Measurements from ENCODE around the gene POLR2J.
A peak's percentile ranks its signal among the peaks of the same experiment; 100 is the strongest.
"Not testable (repeated sequence)": the region's sequence is repeated elsewhere in the genome, so short reads cannot be mapped to it uniquely, and the experiment has no call there.

The POLR2J gene

DNA sequence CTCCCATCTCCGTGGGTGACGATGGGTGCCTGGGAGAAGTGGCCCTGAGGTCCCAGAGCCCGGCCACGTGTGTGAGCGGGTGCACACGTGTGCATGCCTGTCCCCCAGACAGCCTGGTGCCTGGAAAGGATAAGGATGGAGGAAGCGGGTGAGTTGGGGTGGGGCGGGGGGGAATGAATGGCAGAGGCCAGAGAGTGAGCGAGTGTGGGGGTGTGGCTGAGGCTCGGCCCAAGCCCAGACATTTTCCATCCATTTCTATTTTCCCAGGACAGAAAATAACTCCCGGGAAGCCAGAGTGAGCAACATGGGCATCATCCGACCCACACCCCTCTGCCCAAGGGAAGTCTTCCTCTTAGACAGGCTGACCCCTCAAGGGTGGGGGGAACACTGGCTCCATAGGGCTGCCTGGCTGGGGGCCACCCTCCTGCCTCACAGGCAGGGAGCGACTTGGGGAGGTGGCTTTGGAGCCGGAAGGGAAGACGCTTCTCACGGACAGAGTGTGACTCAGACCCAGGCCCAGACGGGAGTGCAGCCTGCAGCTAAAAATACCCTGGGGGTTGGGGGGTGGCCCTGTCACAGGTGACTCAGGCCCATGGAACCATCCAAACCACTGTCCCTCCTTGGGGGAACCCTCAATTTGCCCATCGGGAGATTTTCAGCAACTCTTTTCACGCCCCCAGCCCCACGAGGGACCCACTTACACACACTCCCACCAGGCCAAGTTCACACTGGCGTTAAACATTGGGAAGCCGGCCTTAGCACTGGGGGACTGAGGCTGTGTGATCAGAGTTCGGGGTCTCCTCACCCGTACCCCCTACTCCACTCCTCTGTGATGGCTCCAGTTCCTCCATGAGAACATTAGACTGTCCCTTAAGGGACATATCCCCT is 26.8 kb upstream of the POLR2J start:
- ATAC-seq, result peak; percentile 9
- not testable (repeated sequence) for H3K27ac Mint-ChIP-seq, H3K9me3 Mint-ChIP-seq, H3K4me3 Mint-ChIP-seq, H3K4me1 Mint-ChIP-seq, H3K27me3 Mint-ChIP-seq, H3K36me3 Mint-ChIP-seq

DNA sequence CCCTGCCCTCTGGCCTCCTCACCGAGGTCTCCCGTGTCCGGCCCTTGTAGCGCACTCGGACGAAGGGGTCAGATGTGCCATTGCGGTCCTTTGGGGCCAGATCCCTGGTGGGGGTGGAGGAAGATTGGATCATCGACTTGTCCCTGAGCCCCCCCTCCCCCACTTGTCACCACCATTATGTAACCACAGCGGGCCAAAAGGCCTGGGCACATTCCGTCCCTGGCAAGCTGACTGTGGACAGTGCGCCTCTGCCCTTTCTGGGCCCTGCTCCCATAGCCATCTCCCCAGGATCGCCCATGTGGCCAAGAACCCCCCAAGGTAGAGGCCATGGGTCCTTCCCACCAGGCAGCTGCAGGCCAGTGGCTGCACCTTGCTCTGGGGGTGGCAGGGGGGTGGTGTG is 24.4 kb upstream of the POLR2J start:
- H3K4me1 Mint-ChIP-seq, H3K36me3 Mint-ChIP-seq, H3K27me3 Mint-ChIP-seq, ATAC-seq, H3K4me3 Mint-ChIP-seq, H3K27ac Mint-ChIP-seq, H3K9me3 Mint-ChIP-seq: not testable (repeated sequence)

DNA sequence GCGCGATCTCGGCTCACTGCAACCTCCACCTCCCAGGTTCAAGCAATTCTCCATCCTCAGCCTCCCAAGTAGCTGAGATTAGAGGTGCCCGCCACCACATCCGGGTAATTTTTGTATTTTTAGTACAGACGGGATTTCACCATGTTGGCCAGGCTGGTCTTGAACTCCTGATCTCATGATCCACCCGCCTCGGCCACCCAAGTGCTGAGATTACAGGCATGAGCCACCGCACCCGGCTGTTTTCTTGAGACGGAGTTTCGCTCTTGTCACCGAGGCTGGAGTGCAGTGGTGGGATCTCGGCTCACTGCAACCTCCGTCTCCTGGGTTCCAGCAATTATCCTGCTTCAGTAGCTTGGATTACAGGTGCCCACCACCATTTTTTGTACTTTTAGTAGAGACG is 19.6 kb upstream of the POLR2J start:
- H3K27me3 Mint-ChIP-seq, H3K36me3 Mint-ChIP-seq, H3K9me3 Mint-ChIP-seq: not testable (repeated sequence)

DNA sequence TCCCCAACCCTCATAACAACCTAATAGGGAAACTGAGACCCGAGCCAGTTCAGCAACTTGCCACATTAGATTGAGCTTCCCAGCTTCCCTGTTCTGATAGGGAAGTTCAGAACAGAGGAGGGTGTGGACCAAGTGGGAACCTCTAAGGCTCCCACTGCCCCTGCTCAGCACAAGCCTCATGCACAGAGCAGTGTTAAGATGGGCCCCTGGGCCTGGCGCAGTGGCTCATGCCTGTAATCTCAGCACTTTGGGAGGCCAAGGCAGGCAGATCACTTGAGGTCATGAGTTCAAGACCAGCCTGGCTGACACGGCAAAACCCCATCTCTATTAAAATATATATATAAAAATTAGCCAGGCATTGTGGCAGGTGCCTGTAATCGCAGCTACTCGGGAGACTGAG is 18.6 kb upstream of the POLR2J start:
- not testable (repeated sequence) for H3K4me3 Mint-ChIP-seq, H3K4me1 Mint-ChIP-seq, H3K27me3 Mint-ChIP-seq, H3K27ac Mint-ChIP-seq, H3K9me3 Mint-ChIP-seq, H3K36me3 Mint-ChIP-seq, ATAC-seq

More for the DNA sequence above, 19.6 kb upstream of the POLR2J start:
- not testable (repeated sequence) for H3K4me1 Mint-ChIP-seq, ATAC-seq, H3K4me3 Mint-ChIP-seq, H3K27ac Mint-ChIP-seq

DNA sequence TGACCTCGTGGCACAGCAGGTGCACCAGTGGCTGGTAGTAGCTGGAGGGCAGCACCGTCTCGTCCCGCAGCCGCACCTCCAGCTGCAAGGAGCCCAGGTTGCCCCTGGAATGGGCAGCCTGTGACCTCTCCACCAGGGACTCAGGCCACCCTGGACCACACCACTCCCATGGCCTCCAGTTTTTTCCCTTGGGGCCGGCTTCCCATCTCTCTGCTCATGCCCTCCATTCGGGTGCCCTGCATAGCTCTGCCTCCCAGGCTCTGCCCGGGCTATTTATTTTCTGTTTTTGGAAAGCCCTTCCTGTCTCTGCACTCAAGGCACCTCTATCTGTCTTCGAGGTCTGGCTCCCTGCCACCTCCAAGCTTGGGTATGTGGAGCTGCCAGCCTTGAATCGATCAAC is 18.1 kb upstream of the POLR2J start:
- not testable (repeated sequence) for H3K4me1 Mint-ChIP-seq, H3K4me3 Mint-ChIP-seq, ATAC-seq, H3K36me3 Mint-ChIP-seq, H3K27me3 Mint-ChIP-seq, H3K9me3 Mint-ChIP-seq, H3K27ac Mint-ChIP-seq

DNA sequence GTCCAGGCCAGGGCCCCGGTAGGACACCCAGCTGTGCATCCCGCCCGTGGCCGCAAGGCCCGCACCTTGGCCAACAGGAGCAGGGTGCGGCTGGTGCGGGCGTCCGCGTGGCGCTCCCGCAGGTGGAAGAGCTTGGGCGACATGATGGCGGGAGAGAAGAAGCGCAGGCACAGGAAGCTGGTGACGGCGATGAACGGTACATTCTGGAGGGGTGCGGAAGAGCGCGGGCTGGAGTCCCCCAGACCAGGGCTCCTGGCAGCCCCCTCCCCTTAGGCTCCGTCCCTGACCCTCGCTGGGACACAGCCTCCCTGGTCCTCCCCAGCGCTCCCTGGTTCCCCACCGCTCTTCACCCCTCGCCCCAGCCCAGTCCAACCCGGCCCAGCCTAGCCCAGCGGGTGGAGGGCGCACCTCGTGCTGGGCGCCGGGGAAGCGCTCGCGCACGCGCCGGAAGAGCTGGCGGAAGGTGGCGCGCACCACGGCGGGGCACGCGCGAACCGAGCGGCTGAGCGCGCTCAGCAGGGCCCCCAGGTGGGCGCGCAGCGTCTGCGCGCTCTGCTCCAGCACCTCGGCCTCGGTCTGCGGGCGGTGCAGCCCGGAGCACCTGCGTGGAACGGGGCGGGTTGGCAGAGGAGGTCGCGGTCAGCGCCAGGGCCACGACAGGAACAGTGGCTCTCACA is 15.9 kb upstream of the POLR2J start:
- peak; percentile 83 for ATAC-seq
- not testable (repeated sequence) for H3K27ac Mint-ChIP-seq, H3K4me1 Mint-ChIP-seq, H3K36me3 Mint-ChIP-seq, H3K9me3 Mint-ChIP-seq, H3K4me3 Mint-ChIP-seq, H3K27me3 Mint-ChIP-seq

DNA sequence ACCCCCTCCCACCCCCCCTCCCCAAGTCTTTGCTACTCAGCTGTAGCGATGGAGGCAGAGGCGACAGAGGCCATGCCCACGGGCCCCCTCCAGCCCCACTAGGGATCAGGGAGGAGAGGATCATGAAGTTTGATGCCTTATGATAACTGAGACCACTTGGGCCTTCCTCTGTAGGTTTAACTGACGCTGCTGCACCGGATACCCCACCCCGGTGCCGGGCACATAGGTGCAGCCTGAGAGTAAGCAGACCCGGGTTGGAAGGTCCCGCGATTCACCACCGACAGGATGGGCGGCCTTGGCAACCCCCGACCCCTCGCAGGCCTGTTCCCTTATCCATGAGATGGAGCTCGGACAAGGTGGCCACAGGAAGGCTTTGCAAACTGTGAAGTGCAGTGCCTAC is 15.3 kb upstream of the POLR2J start:
- peak; percentile 2 for ATAC-seq

DNA sequence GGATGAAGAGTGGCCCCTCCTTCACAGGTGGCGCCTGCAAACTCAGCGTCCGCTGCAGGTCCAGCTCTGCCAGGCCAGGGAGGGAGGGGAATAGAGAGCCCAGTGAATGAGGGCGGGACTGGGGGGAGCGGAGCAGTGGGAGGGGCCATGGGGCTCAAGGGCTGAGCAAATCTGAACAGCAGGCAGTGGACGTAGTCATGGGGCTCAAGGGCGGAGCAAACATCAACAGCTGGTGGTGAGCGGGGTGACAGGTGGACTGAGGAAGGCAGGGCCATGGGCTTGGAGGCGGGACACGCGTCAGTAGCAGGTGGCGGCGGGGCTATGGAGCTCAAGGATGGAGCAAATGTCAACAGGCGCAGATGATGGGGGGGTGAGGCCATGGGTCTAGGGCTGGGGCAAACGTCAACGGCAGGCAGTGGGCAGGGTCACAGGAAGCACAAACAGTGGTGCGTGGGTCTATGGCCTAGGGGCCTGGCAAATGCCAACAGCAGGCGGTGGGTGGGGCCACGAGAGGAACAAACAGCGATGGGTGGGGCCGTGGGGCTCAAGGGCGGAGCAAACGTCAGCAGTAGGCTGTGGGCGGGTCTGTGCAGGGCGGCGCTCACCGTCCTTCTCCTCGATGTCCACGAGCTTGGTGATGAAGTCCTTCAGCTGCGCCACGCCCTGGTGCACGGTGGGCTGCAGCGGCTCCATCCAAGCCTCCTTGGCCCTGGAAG is 14.7 kb upstream of the POLR2J start:
- not testable (repeated sequence) for H3K4me1 Mint-ChIP-seq, H3K9me3 Mint-ChIP-seq, H3K27me3 Mint-ChIP-seq, H3K27ac Mint-ChIP-seq, H3K36me3 Mint-ChIP-seq, H3K4me3 Mint-ChIP-seq
- ATAC-seq, result peak; percentile 59

More for the DNA sequence above, 15.3 kb upstream of the POLR2J start:
- not testable (repeated sequence) for H3K4me3 Mint-ChIP-seq, H3K36me3 Mint-ChIP-seq, H3K4me1 Mint-ChIP-seq, H3K27me3 Mint-ChIP-seq, H3K9me3 Mint-ChIP-seq, H3K27ac Mint-ChIP-seq

DNA sequence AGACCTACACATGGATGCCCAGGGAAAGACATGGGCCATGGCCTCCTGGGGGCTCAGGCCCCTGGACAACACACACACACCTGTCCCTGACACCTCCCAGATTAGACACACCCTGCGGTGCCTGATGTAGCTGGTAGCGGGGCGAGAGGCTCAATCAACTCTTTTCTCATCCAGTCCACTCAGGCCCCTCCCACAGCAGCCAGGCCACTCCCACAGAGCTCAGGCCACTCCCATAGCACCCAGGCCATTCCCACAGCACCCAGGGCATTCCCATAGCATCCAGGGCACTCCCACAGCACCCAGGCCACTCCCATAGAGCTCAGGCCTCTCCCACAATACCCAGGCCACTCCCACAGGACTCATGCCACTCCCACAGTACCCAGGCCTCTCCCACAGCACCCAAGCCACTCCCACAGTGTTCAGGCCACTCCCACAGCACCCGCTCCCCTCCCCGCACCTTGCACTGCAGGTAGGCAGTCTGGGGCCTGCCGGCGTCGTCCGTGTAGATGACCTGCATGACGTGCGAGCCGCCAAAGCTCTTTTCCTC is 11.9 kb upstream of the POLR2J start:
- H3K4me3 Mint-ChIP-seq, H3K27me3 Mint-ChIP-seq, H3K36me3 Mint-ChIP-seq, H3K4me1 Mint-ChIP-seq, H3K27ac Mint-ChIP-seq, H3K9me3 Mint-ChIP-seq: not testable (repeated sequence)
- ATAC-seq, result peak; percentile 61

DNA sequence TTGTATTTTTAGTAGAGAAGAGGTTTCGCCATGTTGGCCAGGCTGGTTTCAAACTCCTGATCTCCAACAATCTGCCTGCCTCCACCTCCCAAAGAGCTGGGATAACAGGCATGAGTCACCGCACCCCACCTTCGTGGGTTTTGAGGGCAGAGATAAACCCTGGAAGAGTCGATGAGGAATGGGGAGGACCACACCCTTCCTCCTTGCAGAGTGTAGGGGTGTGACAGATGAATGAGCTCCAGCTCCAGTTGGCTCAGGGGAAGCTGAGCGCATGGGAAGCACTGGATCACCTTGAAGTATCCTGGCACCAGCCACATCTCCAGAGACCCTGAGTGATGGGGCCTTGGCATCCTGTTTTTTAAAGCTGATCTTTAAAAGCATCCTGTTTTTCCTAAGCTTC is 5.6 kb upstream of the POLR2J start:
- H3K4me1 Mint-ChIP-seq, H3K27ac Mint-ChIP-seq, ATAC-seq, H3K9me3 Mint-ChIP-seq, H3K36me3 Mint-ChIP-seq, H3K4me3 Mint-ChIP-seq, H3K27me3 Mint-ChIP-seq: not testable (repeated sequence)

DNA sequence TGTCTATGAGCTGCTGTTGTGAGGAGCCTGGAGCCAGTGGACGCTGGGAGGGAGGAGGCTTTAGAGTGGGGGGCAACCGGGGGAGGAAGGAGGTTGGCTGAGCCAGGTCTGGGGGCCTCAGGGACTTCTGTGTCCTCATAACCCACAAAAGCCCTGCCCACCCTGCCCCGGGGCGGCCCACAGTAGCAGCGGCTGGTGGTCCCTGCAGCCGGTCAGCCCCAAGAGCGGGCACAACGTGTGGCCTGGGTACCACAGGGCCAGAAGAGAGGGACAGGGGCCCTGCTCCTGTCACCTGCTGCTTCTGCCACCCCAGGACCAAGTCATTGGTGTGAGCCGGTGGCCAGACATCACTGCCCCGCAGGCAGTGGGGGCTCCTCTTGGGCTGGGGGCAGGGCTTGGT is 3.2 kb upstream of the POLR2J start:
- H3K4me3 Mint-ChIP-seq, H3K4me1 Mint-ChIP-seq, H3K36me3 Mint-ChIP-seq, ATAC-seq, H3K27ac Mint-ChIP-seq, H3K9me3 Mint-ChIP-seq, H3K27me3 Mint-ChIP-seq: not testable (repeated sequence)

DNA sequence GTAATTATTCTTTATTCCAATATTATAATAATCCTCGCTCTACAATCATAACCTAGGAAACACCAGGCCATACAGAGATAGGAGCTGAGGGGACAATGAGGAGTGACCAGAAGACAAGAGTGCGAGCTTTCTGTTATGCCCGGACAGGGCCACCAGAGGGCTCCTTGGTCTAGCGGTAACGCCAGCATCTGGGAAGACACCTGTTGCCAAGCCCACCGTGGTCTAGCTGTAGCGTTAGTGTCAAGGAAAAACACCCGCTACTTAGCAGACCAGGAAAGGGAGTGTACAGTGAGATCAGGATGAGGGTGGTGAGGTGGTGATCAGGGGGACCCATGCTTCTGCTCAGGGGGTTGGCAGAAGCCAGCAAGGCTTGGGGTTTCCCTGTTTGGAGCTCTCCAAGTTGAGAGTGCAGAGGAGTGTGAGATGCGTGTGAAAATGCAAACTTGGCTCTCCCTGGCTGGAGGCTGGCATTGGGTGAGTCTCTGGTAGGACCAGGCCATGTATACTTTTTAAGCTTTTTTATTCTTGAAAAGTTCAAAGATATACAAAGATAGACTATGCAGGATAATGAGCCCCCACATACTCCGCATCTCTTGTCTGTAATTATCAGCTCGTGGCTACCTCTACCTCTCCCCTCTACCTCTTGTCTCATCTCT is 1.4 kb upstream of the POLR2J start:
- Mint-ChIP-seq H3K27ac (peak overlapping the region; percentile 55), H3K4me3 (peak overlapping the region; percentile 65)
- not testable (repeated sequence) for ATAC-seq, H3K36me3 Mint-ChIP-seq, H3K27me3 Mint-ChIP-seq, H3K4me1 Mint-ChIP-seq, H3K9me3 Mint-ChIP-seq

DNA sequence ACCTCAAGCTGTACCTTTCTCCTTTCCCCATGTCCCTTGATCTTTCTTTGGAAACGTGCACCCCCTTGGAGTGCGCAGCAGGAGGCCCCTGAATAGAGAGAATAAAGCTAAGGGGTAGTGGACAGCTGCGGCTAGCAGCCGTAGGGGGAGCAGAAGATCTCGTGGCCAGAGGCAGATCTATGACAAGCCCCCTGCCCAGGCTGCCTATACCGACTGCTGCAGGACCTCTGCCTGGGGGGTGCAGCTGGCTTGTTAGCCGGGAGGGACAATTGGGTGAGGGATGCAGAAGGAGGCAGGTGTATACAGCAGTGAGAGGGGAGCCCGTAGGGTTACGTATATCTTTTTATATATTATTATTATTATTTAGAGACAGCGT is 475 bp upstream of the POLR2J start:
- H3K27me3 Mint-ChIP-seq, H3K36me3 Mint-ChIP-seq, H3K9me3 Mint-ChIP-seq, H3K27ac Mint-ChIP-seq, H3K4me3 Mint-ChIP-seq, H3K4me1 Mint-ChIP-seq, ATAC-seq: not testable (repeated sequence)

DNA sequence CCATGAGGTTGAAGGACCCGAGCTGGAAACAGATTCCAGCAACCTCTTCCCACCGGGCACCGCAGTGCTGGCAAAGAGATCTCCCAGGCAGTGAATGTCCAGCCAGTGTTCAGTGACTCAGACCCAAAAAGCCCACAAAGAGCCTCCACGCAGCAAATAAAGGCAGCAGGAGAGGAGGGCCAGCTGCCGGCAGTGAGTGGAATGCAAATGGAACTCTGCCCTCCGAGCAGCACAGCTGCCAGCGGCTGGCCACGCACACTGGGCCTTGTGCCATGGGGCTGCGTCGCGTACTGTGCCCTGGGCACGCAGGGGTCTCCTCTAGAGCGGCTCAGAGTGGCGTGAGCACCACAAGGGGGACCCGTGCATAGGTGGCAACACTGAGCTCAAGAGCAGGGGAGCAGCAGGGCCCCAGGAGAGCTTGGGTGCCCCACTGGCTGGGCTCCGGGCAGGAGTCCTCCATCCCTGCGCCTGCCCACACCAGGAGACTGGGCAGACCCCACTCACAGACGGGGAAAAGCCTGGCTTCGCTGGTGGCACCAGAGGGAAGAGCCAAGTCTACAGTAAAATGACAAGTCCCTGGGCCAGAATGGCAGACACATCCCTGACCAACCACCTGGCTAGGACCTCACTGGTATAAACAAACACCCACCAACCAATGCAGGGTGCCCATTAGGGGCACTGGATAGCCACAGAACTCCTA is 3.8 kb downstream of the POLR2J start:
- H3K9me3 Mint-ChIP-seq, H3K27ac Mint-ChIP-seq, ATAC-seq, H3K27me3 Mint-ChIP-seq, H3K4me3 Mint-ChIP-seq, H3K4me1 Mint-ChIP-seq: not testable (repeated sequence)
- H3K36me3 Mint-ChIP-seq, result peaks cover 21% of the 10 kb centered on the region

DNA sequence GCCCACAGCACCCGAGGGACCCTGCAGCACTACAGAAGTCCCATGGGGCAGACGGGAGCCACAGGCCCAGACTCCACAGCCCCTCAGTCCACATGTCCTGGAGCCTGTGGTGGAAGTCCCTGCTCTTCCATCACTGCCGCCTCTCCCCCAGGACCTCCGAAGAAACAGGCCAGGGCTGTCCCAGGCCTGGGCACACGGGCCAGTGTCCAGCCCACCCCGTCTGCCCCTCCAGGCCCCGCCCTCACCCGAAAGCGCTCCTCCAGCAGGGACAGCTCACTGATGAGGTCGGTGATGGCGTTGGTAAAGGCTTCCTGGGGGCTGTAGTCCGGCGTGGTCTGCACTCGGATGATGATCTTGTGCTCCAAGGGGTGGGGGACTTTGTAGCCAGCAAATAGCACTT is 4.6 kb downstream of the POLR2J start:
- not testable (repeated sequence) for H3K4me3 Mint-ChIP-seq, H3K9me3 Mint-ChIP-seq, H3K27ac Mint-ChIP-seq, H3K27me3 Mint-ChIP-seq, ATAC-seq, H3K4me1 Mint-ChIP-seq
- peaks cover 23% of the 10 kb centered on the region for H3K36me3 Mint-ChIP-seq

All from stimulated activated memory B cell treated with anti-CD40 and anti-IgM and Interleukin-4, amounts not matched to agents 10 μg/mL and 1 μg/mL and 100 μg/mL, for 72 hours (primary cell).